HG03571 (cell line): ENCODE data around the gene BPI.
"Not testable (repeated sequence)": the region's sequence is repeated elsewhere in the genome, so short reads cannot be mapped to it uniquely, and the experiment has no call there.

Source experiments
- ATAC-seq: cut with Tn5 transposase; IDR thresholded peaks from one replicate; pipeline ENCODE4 v1.9.1; 2021; ENCODE audit not compliant: unreplicated experiment

Gene BPI

GRCh38 chr20:38355161-38356012 is 51.4 kb downstream of the BPI start:
- ATAC-seq = no peak

GRCh38 chr20:38357653-38358207 is 53.8 kb downstream of the BPI start:
- no peak for ATAC-seq

GRCh38 chr20:38358556-38358955 is 54.6 kb downstream of the BPI start:
- no peak for ATAC-seq

GRCh38 chr20:38363004-38363747 is 59.2 kb downstream of the BPI start:
- no peak for ATAC-seq

GRCh38 chr20:38369389-38369788 is 65.4 kb downstream of the BPI start:
- ATAC-seq = no peak

GRCh38 chr20:38372806-38373205 is 68.8 kb downstream of the BPI start:
- no peak for ATAC-seq

- no peak for ATAC-seq
These were observed 69.4 kb downstream of the BPI start for GRCh38 chr20:38373231-38373867.

GRCh38 chr20:38373898-38374297 is 69.9 kb downstream of the BPI start:
- no peak for ATAC-seq

- ATAC-seq = no peak
These were observed 73.2 kb downstream of the BPI start for GRCh38 chr20:38377039-38377685.

GRCh38 chr20:38377838-38378237 is 73.9 kb downstream of the BPI start:
- ATAC-seq = not testable (repeated sequence)

- ATAC-seq = no peak
These were observed 79.2 kb downstream of the BPI start for GRCh38 chr20:38383147-38383546.

GRCh38 chr20:38386004-38386403 is 82.0 kb downstream of the BPI start:
- no peak for ATAC-seq

GRCh38 chr20:38386851-38387250 is 82.9 kb downstream of the BPI start:
- no peak for ATAC-seq
